Ishikawa (cell line): ENCODE results near the gene SMYD5.

Experiments used
- CEBPB ChIP-seq: IDR thresholded peaks from 2 replicates; pipeline ENCODE4 v1.6.1; 2012
- TAF1 ChIP-seq: IDR thresholded peaks from 2 replicates; pipeline ENCODE4 v1.6.1; 2012; ENCODE audit warnings: low read depth, mild to moderate bottlenecking
- TCF12 ChIP-seq: IDR thresholded peaks from 2 replicates; pipeline ENCODE4 v1.6.1; 2012; ENCODE audit warnings: low read depth
- ZBTB7A ChIP-seq: IDR thresholded peaks from 2 replicates; pipeline ENCODE4 v1.6.1; 2012; ENCODE audit warnings: low read depth
- TF ChIP-seq, protein P1 (sequence below): IDR thresholded peaks from 2 replicates; pipeline ENCODE4 v1.6.1; 2012

GRCh38 chr2:73227086-73227485 is 13.0 kb downstream of the SMYD5 start:
- TF ChIP-seq TAF1: no peak
- no peak for TF ChIP-seq TCF12
- no peak for TF ChIP-seq ZBTB7A
- TF ChIP-seq, protein P1, sequence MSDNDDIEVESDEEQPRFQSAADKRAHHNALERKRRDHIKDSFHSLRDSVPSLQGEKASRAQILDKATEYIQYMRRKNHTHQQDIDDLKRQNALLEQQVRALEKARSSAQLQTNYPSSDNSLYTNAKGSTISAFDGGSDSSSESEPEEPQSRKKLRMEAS: no peak
- TF ChIP-seq CEBPB: no peak
